Skeletal muscle tissue (tissue), 4 donors: ENCODE data around the gene MAML3. TPM values are rescaled to one million over a fixed set of nuclear protein-coding genes. Genes with fewer than 3 reads are reported as not detected.

ENCODE experiments used
- H3K27ac ChIP-seq: one replicate; pipeline ENCODE4 v1.7.0; 2013; ENCODE audit warnings: mild to moderate bottlenecking, low read depth, low read length, inconsistent platforms
- H3K27me3 ChIP-seq, 3 donors: one replicate each; pipeline ENCODE4 v1.7.0; 2013; ENCODE audit warnings: low read length in 3 of 3; ENCODE audit not compliant: control insufficient read depth in 3 of 3, insufficient read depth in 3 of 3
- H3K36me3 ChIP-seq, 3 donors: one replicate each; pipeline ENCODE4 v1.7.0; 2013; ENCODE audit warnings: low read length in 3 of 3; ENCODE audit not compliant: control insufficient read depth in 3 of 3, insufficient read depth in 3 of 3
- H3K4me1 ChIP-seq, 3 donors: one replicate each; pipeline ENCODE4 v1.7.0; 2013; ENCODE audit warnings: low read length in 3 of 3, mild to moderate bottlenecking in 3 of 3; ENCODE audit not compliant: control insufficient read depth in 3 of 3, insufficient read depth in 3 of 3
- H3K4me3 ChIP-seq, 3 donors: one replicate each; pipeline ENCODE4 v1.7.0; 2013; ENCODE audit warnings: low read length in 3 of 3
- H3K9ac ChIP-seq, 3 donors: one replicate each; pipeline ENCODE4 v1.7.0; 2013; ENCODE audit warnings: low read length in 3 of 3, mild to moderate bottlenecking in 3 of 3, moderate library complexity in 2 of 3, low read depth in 1 of 3
- H3K9me3 ChIP-seq, 3 donors: one replicate each; pipeline ENCODE4 v1.7.0; 2013; ENCODE audit warnings: low read length in 3 of 3; ENCODE audit not compliant: control insufficient read depth in 3 of 3
- total RNA-seq: library from RNA; depleted of rRNA; stranded (reverse); fragments of >200 nt; gene quantifications from one replicate; pipeline ENCODE4 v1.2.3, GENCODE V29; 2014
- donor health status: Osteomylitis.

MAML3 gene
- total RNA-seq, 1 donor from 2014 or later: 3.1 TPM

DNA sequence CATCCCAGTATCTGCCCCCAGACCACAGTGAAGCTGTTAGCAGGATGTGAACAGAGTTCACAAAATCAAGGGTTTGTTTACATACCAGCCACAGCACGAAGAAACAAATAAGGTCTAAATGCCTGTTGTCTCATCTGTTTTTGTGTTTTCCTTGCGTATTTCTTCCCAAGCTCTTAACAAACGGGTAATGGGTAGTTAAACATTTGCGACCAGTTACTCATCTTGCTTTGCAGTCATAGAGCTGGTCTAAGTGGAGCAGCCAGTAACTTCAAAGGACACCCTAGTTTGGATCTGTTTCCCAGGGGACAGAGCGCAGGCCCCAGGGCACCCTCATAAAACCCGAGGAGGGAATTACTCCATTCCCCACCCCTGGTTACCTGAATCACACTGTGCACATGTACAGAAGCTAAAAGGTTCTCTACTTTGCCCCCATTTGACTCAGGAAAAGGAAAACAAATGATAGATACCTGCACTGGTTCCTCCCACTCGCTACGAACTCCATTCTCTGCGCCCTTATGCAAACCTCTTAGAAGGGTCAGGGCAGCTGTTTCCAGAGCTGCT is 68.8 kb downstream of the MAML3 start:
- Histone ChIP-seq H3K27me3 (no peaks in the 10 kb centered on the region), H3K9me3 (no peaks in the 10 kb centered on the region), H3K9ac (no peak overlapping the region), H3K36me3 (no peaks in the 10 kb centered on the region), H3K4me3 (no peak overlapping the region), H3K4me1 (peaks cover 0 to 2% (median 0%) of the 10 kb centered on the region in 3 donors), H3K27ac (no peak overlapping the region)

DNA sequence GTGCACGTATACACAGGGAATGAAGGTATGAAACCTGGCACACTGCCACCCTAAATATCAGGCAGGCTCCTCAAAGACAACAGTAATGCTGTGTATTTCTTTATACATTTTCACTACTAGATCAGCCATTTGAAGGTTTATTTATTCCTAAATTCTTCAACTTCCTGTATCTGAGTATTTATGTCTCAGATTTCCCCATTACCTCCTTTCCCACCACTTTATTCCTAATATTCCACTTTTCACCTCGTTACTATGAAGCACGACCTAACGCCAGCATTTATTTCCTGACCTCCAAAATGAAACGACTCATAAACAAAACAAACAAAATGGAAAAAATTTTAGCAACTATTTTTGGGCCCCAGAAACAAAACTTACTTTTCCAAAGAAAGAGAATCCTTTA is 69.6 kb downstream of the MAML3 start:
- Histone ChIP-seq H3K9me3 (no peaks in the 10 kb centered on the region), H3K27ac (no peak overlapping the region), H3K9ac (no peak overlapping the region)

DNA sequence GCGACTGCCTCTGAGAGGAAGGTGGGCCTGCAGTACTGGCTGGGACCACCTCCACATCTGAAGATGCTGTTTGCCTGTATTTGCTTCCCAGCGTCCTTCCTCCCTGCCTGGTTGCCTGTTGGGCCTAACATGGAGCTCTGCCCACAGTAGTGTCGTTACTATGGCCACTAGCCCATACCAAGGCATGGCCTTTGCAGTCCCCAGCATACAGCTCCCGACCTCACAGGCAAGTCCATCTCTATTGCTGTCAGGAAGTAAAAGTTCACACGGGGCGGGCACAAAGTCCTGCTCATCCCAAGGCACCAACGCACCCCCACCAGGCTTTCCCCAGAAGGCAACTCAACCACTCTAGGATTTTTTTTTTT is 71.6 kb downstream of the MAML3 start:
- H3K9ac ChIP-seq: no peak overlapping the region
- H3K4me3 ChIP-seq: no peak overlapping the region
- no peaks in the 10 kb centered on the region for H3K27me3 ChIP-seq
- H3K36me3 ChIP-seq: no peaks in the 10 kb centered on the region
- H3K27ac ChIP-seq: no peak overlapping the region
- peaks cover 9 to 11% (median 9%) of the 10 kb centered on the region in 3 donors for H3K4me1 ChIP-seq
- H3K9me3 ChIP-seq: no peaks in the 10 kb centered on the region

More for the DNA sequence above, 69.6 kb downstream of the MAML3 start:
- Histone ChIP-seq H3K36me3 (no peaks in the 10 kb centered on the region), H3K4me3 (no peak overlapping the region), H3K4me1 (peaks cover 0 to 2% (median 0%) of the 10 kb centered on the region in 3 donors), H3K27me3 (no peaks in the 10 kb centered on the region)

DNA sequence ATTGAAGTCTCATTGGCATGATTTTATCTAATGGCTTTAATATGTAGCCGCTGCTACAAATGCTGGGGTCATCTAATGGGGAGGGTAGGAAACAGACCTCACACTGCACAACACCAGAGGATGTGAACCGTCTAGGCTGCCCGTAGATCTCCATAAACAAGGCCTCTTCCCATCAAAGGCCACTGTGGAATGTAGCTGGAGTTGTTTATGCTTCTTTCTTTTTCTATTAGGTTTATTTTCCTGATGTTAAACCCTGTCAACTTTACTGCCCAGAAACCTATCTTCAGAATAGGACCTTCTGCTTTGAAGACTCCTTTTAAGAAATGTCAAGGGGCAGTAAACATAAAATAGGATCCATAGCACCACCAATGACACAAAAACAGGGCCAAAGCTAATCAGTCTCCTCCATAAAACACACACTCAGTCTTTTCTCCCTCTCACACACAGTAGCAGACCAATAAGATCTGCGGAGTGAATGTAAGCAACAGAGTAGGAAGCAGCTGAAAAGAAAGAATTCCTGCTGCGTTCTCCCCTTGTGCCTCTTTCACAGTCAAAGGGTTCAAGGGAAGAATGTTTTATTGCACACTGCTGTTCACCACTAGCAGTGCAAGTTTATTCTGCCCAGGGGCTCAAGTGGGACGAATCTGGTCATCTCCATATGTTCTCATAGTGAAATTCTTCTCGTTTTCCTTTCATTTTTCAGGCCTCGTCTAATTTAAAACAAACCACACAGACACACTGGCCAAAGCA is 72.2 kb downstream of the MAML3 start:
- Histone ChIP-seq H3K27ac (no peak overlapping the region), H3K36me3 (no peaks in the 10 kb centered on the region)

DNA sequence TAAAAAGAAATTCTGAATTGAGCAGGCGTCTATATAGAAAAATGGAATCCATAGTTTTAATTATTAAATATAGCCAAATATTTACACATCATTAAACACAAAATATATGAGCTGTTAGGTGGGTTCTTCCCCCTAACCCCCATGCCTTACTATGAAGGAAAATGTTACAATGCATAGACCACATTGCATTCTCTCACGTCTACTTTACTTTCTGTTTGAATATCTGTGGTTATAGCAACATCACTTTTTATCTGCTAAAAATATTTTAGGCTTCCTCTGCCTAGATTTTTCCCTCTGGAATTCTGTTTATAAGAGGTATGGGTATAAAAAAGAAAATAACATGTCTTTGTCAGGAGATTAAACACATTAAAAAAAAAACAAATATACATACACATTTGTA is 73.1 kb downstream of the MAML3 start:
- Histone ChIP-seq H3K9ac (no peak overlapping the region), H3K4me1 (peaks cover 9 to 11% (median 9%) of the 10 kb centered on the region in 3 donors), H3K36me3 (no peaks in the 10 kb centered on the region), H3K27me3 (no peaks in the 10 kb centered on the region), H3K27ac (no peak overlapping the region), H3K9me3 (no peaks in the 10 kb centered on the region), H3K4me3 (no peak overlapping the region)

More for the DNA sequence above, 72.2 kb downstream of the MAML3 start:
- Histone ChIP-seq H3K27me3 (no peaks in the 10 kb centered on the region), H3K4me1 (peaks cover 9 to 11% (median 9%) of the 10 kb centered on the region in 3 donors), H3K9me3 (no peaks in the 10 kb centered on the region), H3K4me3 (no peak overlapping the region), H3K9ac (no peak overlapping the region)

DNA sequence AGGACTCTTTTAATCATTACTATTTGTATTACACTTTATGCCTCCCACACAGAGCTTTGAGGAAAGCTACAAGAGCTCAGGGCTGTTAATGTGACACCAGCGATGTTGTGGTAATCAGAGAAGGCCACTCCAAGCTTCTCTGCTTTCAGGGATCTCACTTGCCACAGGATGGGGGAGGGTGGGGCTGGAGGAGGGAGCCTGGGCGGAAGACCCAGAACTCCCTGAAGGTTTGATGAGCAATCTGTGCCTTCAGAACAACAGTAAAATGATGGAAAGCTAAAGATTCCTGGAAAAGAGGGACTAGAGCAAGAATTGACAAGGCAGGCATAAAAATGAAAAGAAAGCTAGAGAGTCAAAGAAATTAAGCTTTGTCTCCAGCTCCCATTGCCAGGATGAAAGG is 75.6 kb downstream of the MAML3 start:
- Histone ChIP-seq H3K4me1 (peaks cover 7 to 11% (median 9%) of the 10 kb centered on the region in 3 donors), H3K4me3 (no peak overlapping the region), H3K9me3 (no peaks in the 10 kb centered on the region), H3K27me3 (no peaks in the 10 kb centered on the region), H3K9ac (peak overlapping the region in 2 of 3 donors; percentile 54 to 63), H3K36me3 (no peaks in the 10 kb centered on the region), H3K27ac (peak overlapping the region; percentile 34)

DNA sequence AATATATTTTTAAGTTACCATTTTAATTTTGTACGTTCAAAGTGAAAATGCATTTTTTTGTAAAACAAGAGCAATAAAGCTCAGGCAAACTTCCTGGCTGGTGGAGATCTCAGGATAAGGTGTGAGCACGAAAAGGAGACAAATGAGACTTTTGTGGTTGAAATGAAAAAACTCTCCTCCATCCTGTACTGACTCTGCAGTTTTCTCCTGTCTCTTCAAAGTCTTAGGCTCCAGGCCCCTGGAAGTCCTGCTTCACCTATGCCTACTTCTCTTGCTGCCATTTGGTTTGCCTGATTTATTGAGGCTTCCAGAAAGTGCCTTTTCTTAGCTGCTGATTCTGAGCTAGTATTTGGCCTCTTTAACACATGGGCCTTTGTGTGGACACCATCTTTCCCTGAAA is 77.7 kb downstream of the MAML3 start:
- H3K36me3 ChIP-seq: no peaks in the 10 kb centered on the region
- H3K9ac ChIP-seq: no peak overlapping the region
- no peaks in the 10 kb centered on the region for H3K9me3 ChIP-seq

DNA sequence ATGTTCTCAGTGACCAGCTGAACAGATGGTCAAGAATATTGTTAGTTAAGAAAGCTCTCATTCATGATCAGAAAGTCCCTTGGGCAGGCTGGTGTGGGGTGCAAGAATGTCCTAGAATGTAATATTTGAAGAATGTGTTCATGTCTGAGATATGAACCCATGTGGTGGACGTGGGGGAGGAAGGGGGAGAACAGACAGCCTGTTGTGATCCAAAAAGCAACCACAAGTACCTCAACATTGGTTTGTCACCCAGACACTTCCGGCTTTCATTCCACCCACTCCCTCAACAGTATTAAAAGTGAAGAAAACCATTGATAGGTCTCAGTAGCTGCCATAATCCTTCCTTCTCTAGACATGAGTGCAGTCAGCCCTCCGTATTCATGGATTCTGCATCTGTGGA is 82.2 kb downstream of the MAML3 start:
- no peak overlapping the region for H3K9ac ChIP-seq
- H3K27me3 ChIP-seq: no peaks in the 10 kb centered on the region
- no peak overlapping the region for H3K4me3 ChIP-seq
- no peaks in the 10 kb centered on the region for H3K36me3 ChIP-seq
- no peaks in the 10 kb centered on the region for H3K9me3 ChIP-seq
- peaks cover 0 to 9% (median 0%) of the 10 kb centered on the region in 3 donors for H3K4me1 ChIP-seq
- H3K27ac ChIP-seq: no peak overlapping the region

More for the DNA sequence above, 77.7 kb downstream of the MAML3 start:
- no peak overlapping the region for H3K27ac ChIP-seq
- peaks cover 7 to 11% (median 9%) of the 10 kb centered on the region in 3 donors for H3K4me1 ChIP-seq
- no peaks in the 10 kb centered on the region for H3K27me3 ChIP-seq
- H3K4me3 ChIP-seq: no peak overlapping the region

DNA sequence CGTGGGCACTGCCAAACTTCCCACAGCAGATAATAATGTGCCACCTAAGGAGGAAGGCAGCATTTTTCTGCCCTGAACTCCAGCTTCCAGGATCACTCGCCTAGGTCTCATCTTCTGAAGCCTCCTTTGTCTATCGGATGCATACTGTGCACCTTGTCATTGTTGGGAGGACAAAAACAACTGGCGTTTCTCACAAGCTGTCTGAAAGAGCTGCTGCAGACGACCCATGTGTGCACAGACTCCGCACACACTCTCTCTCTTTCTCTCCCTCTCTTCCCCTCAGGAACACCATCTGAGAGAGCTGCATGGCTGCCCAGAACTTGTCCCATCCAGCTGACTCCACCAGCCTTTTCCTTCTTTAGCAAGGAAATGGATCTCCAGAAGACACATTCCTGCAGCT is 83.0 kb downstream of the MAML3 start:
- Histone ChIP-seq H3K4me3 (no peak overlapping the region), H3K4me1 (peaks cover 0 to 9% (median 0%) of the 10 kb centered on the region in 3 donors), H3K36me3 (no peaks in the 10 kb centered on the region), H3K9ac (no peak overlapping the region), H3K27ac (no peak overlapping the region), H3K27me3 (no peaks in the 10 kb centered on the region), H3K9me3 (no peaks in the 10 kb centered on the region)

DNA sequence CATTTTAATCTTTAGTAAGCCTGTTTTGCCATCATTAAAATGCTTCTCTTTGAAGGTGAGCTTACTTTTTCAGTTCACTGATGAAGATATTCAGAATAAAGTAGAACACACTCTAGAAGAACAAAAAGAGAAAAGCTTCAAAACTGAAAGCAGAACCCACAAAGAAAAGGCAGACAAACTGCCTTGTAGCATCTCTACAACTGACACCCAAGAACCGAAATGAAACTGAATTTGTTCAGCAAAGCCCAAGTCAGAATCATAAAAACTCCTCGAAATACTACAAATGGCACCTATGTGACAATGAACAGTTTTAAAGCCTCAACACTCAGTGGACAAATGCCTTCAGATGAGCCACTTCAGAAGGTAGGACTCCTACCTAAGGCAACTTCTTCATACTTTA is 83.6 kb downstream of the MAML3 start:
- Histone ChIP-seq H3K36me3 (no peaks in the 10 kb centered on the region), H3K27ac (no peak overlapping the region), H3K27me3 (no peaks in the 10 kb centered on the region), H3K4me1 (peaks cover 0 to 9% (median 0%) of the 10 kb centered on the region in 3 donors), H3K4me3 (no peak overlapping the region), H3K9ac (no peak overlapping the region), H3K9me3 (no peaks in the 10 kb centered on the region)
